Trophoblast cell (in vitro differentiated cells and primary cell): ENCODE measurements around the gene PRIM2.
"Not testable (repeated sequence)": the region's sequence is repeated elsewhere in the genome, so short reads cannot be mapped to it uniquely, and the experiment has no call there.

Source experiments
- DNase-seq, 2 donors: peaks; one replicate each; pipeline ENCODE4 v3.0.0-alpha.2; 2016
- H2AFZ ChIP-seq: 2 replicates; pipeline ENCODE4 v1.6.1; 2013; ENCODE audit warnings: low read length, moderate library complexity, mild to moderate bottlenecking; ENCODE audit not compliant: insufficient read depth, poor library complexity
- H2AK5ac ChIP-seq: 2 replicates; pipeline ENCODE4 v1.6.1; 2013; ENCODE audit warnings: mild to moderate bottlenecking, low read length
- H2BK120ac ChIP-seq: 2 replicates; pipeline ENCODE4 v1.6.1; 2013; ENCODE audit warnings: low read length, mild to moderate bottlenecking, moderate library complexity; ENCODE audit not compliant: insufficient read depth, poor library complexity
- H2BK12ac ChIP-seq: 2 replicates; pipeline ENCODE4 v1.6.1; 2013; ENCODE audit warnings: mild to moderate bottlenecking, low read length, moderate library complexity
- H2BK5ac ChIP-seq: 2 replicates; pipeline ENCODE4 v1.6.1; 2013; ENCODE audit warnings: low read length, low read depth, moderate library complexity, mild to moderate bottlenecking; ENCODE audit not compliant: poor library complexity
- H3K14ac ChIP-seq: 2 replicates; pipeline ENCODE4 v1.6.1; 2013; ENCODE audit warnings: mild to moderate bottlenecking, low read length
- H3K18ac ChIP-seq: 2 replicates; pipeline ENCODE4 v1.6.1; 2013; ENCODE audit warnings: mild to moderate bottlenecking, low read length
- H3K23ac ChIP-seq: 2 replicates; pipeline ENCODE4 v1.6.1; 2013; ENCODE audit warnings: low read length
- H3K27ac ChIP-seq: 2 replicates; pipeline ENCODE4 v1.5.1; 2013; ENCODE audit warnings: low read depth, mild to moderate bottlenecking, inconsistent platforms, low read length, moderate library complexity
- H3K27me3 ChIP-seq: 2 replicates; pipeline ENCODE4 v1.6.1; 2013; ENCODE audit warnings: inconsistent platforms, mild to moderate bottlenecking, low read length, moderate library complexity; ENCODE audit not compliant: insufficient read depth
- H3K36me3 ChIP-seq, 2 experiments: 1 replicate in 1 of 2; 2 replicates in 1 of 2; pipeline ENCODE4 v1.6.1; 2013; ENCODE audit warnings: low read length in 2 of 2, mild to moderate bottlenecking in 2 of 2, moderate library complexity in 1 of 2; ENCODE audit not compliant: insufficient read depth in 2 of 2, control insufficient read depth in 1 of 2
- H3K4ac ChIP-seq: 2 replicates; pipeline ENCODE4 v1.6.1; 2013; ENCODE audit warnings: low read depth, mild to moderate bottlenecking, low read length, moderate library complexity
- H3K4me1 ChIP-seq, 2 experiments: 1 replicate in 1 of 2; 2 replicates in 1 of 2; pipeline ENCODE4 v1.6.1; 2013; ENCODE audit warnings: low read length in 2 of 2, mild to moderate bottlenecking in 2 of 2, moderate library complexity in 1 of 2; ENCODE audit not compliant: insufficient read depth in 2 of 2, control insufficient read depth in 1 of 2
- H3K4me2 ChIP-seq: 2 replicates; pipeline ENCODE4 v1.6.1; 2013; ENCODE audit warnings: inconsistent platforms, mild to moderate bottlenecking, low read length, moderate library complexity
- H3K4me3 ChIP-seq: 2 replicates; pipeline ENCODE4 v1.5.1; 2013; ENCODE audit warnings: mild to moderate bottlenecking, low read depth, low read length, inconsistent platforms
- H3K79me1 ChIP-seq: one replicate; pipeline ENCODE4 v1.6.1; 2013; ENCODE audit warnings: low read length
- H3K79me2 ChIP-seq: 2 replicates; pipeline ENCODE4 v1.6.1; 2013; ENCODE audit warnings: low read length, mild to moderate bottlenecking; ENCODE audit not compliant: control insufficient read depth, insufficient read depth, poor library complexity
- H3K9ac ChIP-seq: 2 replicates; pipeline ENCODE4 v1.6.1; 2013; ENCODE audit warnings: mild to moderate bottlenecking, low read length
- H3K9me3 ChIP-seq: 2 replicates; pipeline ENCODE4 v1.6.1; 2013; ENCODE audit warnings: low read depth, mild to moderate bottlenecking, control low read depth, inconsistent platforms, low read length; ENCODE audit not compliant: insufficient read depth
- H4K12ac ChIP-seq: 2 replicates; pipeline ENCODE4 v1.6.1; 2013; ENCODE audit warnings: low read depth, mild to moderate bottlenecking, low read length, moderate library complexity
- H4K8ac ChIP-seq: 2 replicates; pipeline ENCODE4 v1.6.1; 2013; ENCODE audit warnings: low read depth, mild to moderate bottlenecking, low read length, moderate library complexity
- H4K91ac ChIP-seq: one replicate; pipeline ENCODE4 v1.6.1; 2013; ENCODE audit warnings: low read depth, mild to moderate bottlenecking, low read length, moderate library complexity
- WGBS: extraction: QIAGEN DNeasy Blood & Tissue Kit; methylation state at CpG from one replicate; pipeline ENCODE4 v1.1.7; 2013; ENCODE audit warnings: missing lambda C conversion rate; ENCODE audit not compliant: insufficient read length, insufficient coverage; ENCODE audit errors: extremely low coverage; 5-methylcytosine and 5-hydroxymethylcytosine counted together

PRIM2 gene

DNA sequence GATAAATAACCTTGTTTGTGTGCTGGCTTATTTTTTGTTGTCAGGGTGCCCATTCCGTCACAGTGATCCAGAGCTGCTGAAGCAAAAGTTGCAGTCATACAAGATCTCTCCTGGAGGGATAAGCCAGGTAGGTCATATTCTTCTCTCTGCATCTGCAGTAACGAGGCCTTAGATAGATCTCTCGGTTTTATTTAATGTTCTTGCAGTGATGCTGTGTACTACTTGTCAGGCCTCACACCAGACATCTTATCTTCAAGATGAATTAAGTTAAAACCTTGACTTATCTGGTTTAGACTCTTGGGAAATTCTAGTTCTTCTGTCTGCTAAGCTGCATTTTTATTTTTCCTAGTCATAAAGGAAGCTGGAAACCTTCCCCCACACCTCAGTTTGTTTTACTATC lies 288.9 kb downstream of the PRIM2 start:
- not testable (repeated sequence) for DNase-seq, H3K14ac ChIP-seq, H3K27me3 ChIP-seq, H2AK5ac ChIP-seq, H4K12ac ChIP-seq, H2BK12ac ChIP-seq, H3K79me2 ChIP-seq, H3K9me3 ChIP-seq, H2BK120ac ChIP-seq, H3K18ac ChIP-seq, H3K36me3 ChIP-seq, H2AFZ ChIP-seq, H3K4me3 ChIP-seq, H3K4me2 ChIP-seq, H3K4ac ChIP-seq, H4K8ac ChIP-seq, H3K9ac ChIP-seq, H2BK5ac ChIP-seq, H3K27ac ChIP-seq, H3K4me1 ChIP-seq, H4K91ac ChIP-seq, H3K79me1 ChIP-seq, H3K23ac ChIP-seq
- WGBS, result no CpG with 5 or more reads among the region's 3 CpGs

DNA sequence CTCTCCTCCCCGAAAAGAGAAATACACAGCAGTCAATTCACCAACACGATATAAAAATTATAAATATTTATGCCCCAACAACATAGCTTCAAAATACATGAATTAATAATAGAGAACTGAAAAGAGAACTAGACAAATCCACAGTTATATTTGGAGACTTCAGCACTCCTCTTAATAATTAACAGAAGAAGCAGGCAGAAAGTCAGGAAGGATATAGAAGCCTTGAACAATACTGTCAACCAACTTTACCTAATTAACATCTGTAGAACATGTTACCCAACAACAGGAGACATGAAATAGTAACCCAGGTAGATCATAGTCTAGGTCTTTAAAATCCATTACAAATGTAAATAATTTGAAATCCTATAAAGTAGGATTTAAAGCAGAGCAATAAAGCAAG lies 293.2 kb downstream of the PRIM2 start:
- not testable (repeated sequence) for H3K9me3 ChIP-seq, H3K79me2 ChIP-seq, H3K4ac ChIP-seq, H2BK5ac ChIP-seq, H2BK12ac ChIP-seq, H4K91ac ChIP-seq, H3K27me3 ChIP-seq, H3K9ac ChIP-seq, H4K12ac ChIP-seq, H2AK5ac ChIP-seq, H4K8ac ChIP-seq, H3K23ac ChIP-seq, H3K27ac ChIP-seq, H3K4me1 ChIP-seq, H3K4me3 ChIP-seq, H3K14ac ChIP-seq, H3K79me1 ChIP-seq, H3K36me3 ChIP-seq, H3K4me2 ChIP-seq, H3K18ac ChIP-seq, H2BK120ac ChIP-seq, H2AFZ ChIP-seq, DNase-seq
- whole genome bisulfite sequencing, result no CpG with 5 or more reads among the region's 2 CpGs

DNA sequence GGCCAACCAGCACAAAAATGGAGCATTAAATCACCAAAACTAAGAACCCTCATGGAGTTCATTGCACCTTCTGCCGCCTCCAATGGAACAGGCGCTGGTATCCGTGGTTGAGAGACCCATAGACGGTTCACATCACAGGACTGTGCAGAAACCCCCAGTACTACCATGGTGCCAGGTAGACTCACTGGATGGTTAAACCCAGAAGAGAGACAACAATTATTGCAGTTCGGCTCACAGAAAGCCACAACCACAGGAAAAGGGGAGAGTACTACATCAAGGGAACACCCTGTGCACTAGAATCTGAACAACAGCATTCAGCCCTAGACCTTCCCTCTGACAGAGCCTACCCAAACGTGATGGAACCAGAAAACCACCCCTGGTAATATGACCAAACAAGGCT lies 301.5 kb downstream of the PRIM2 start:
- H3K4me2 ChIP-seq, result not testable (repeated sequence)

DNA sequence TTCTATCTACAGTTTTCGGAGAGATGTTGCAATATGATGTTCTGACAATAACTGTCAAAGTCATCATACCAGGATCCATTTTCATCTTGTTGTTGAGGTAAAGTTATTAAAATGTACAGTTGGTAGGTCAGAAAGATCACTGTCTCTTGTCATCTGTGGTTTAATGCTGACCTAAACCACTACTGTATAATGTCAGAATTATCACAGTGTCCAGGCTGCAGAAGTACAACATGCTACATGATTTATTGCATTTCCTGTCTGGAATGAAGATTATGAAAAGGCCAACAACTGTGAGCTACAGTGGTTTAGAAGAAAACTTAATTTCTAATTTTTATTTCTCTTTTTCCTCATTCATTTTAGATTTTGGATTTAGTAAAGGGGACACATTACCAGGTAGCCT lies 314.3 kb downstream of the PRIM2 start:
- no CpG with 5 or more reads among the region's 1 CpG for WGBS
- DNase-seq, H3K79me1 ChIP-seq, H3K4me2 ChIP-seq, H3K36me3 ChIP-seq, H2AFZ ChIP-seq, H4K91ac ChIP-seq, H3K9me3 ChIP-seq, H3K27ac ChIP-seq, H4K12ac ChIP-seq, H4K8ac ChIP-seq, H3K4me1 ChIP-seq, H3K4ac ChIP-seq, H2BK120ac ChIP-seq, H3K4me3 ChIP-seq, H3K79me2 ChIP-seq, H2BK5ac ChIP-seq, H3K9ac ChIP-seq, H3K27me3 ChIP-seq, H3K14ac ChIP-seq, H3K18ac ChIP-seq, H2BK12ac ChIP-seq, H3K23ac ChIP-seq, H2AK5ac ChIP-seq: not testable (repeated sequence)

More for the DNA sequence above, 301.5 kb downstream of the PRIM2 start:
- not testable (repeated sequence) for H3K36me3 ChIP-seq, H4K12ac ChIP-seq, H3K4me3 ChIP-seq, H3K14ac ChIP-seq, H3K18ac ChIP-seq, H3K27me3 ChIP-seq, H3K79me2 ChIP-seq, H3K79me1 ChIP-seq, H2BK120ac ChIP-seq, H3K4me1 ChIP-seq, DNase-seq, H3K9ac ChIP-seq, H3K27ac ChIP-seq, H3K4ac ChIP-seq, H2AFZ ChIP-seq, H4K8ac ChIP-seq, H2BK12ac ChIP-seq, H3K23ac ChIP-seq, H4K91ac ChIP-seq, H2BK5ac ChIP-seq, H3K9me3 ChIP-seq, H2AK5ac ChIP-seq
- WGBS, result no CpG with 5 or more reads among the region's 6 CpGs
